Fibroblast of skin of right biceps (primary cell): ENCODE results near the gene SLC24A3.

Experiments used
- DNase-seq: peaks from one replicate; pipeline ENCODE4 v3.0.0-alpha.2; 2013

The SLC24A3 gene

GRCh38 chr20:19520261-19520660, 307.8 kb downstream of the SLC24A3 start:
- no peak for DNase-seq

GRCh38 chr20:19522071-19522801, 309.8 kb downstream of the SLC24A3 start:
- no peak for DNase-seq

GRCh38 chr20:19522836-19523590, 310.6 kb downstream of the SLC24A3 start:
- DNase-seq = no peak

- no peak for DNase-seq
Observed at GRCh38 chr20:19524691-19525090, 312.2 kb downstream of the SLC24A3 start.

- DNase-seq = no peak
Observed at GRCh38 chr20:19527509-19527908, 315.1 kb downstream of the SLC24A3 start.

GRCh38 chr20:19528286-19529030, 316.0 kb downstream of the SLC24A3 start:
- DNase-seq = no peak

GRCh38 chr20:19530006-19530405, 317.6 kb downstream of the SLC24A3 start:
- no peak for DNase-seq

- no peak for DNase-seq
Observed at GRCh38 chr20:19531446-19531845, 319.0 kb downstream of the SLC24A3 start.

GRCh38 chr20:19538556-19538955, 326.1 kb downstream of the SLC24A3 start:
- no peak for DNase-seq

- no peak for DNase-seq
Observed at GRCh38 chr20:19539191-19539590, 326.7 kb downstream of the SLC24A3 start.

- DNase-seq = no peak
Observed at GRCh38 chr20:19540392-19540791, 327.9 kb downstream of the SLC24A3 start.

GRCh38 chr20:19543101-19543500, 330.7 kb downstream of the SLC24A3 start:
- DNase-seq = no peak

- no peak for DNase-seq
Observed at GRCh38 chr20:19544684-19545083, 332.2 kb downstream of the SLC24A3 start.

- DNase-seq = no peak
Observed at GRCh38 chr20:19546648-19547047, 334.2 kb downstream of the SLC24A3 start.

GRCh38 chr20:19547547-19547946, 335.1 kb downstream of the SLC24A3 start:
- DNase-seq = no peak

- no peak for DNase-seq
Observed at GRCh38 chr20:19549896-19550295, 337.5 kb downstream of the SLC24A3 start.

GRCh38 chr20:19552221-19553180, 340.1 kb downstream of the SLC24A3 start:
- DNase-seq = peak; percentile 5

GRCh38 chr20:19554666-19555065, 342.2 kb downstream of the SLC24A3 start:
- no peak for DNase-seq

- DNase-seq = no peak
Observed at GRCh38 chr20:19555726-19556125, 343.3 kb downstream of the SLC24A3 start.

- no peak for DNase-seq
Observed at GRCh38 chr20:19557291-19557690, 344.8 kb downstream of the SLC24A3 start.

- DNase-seq = no peak
Observed at GRCh38 chr20:19560881-19561480, 348.5 kb downstream of the SLC24A3 start.

GRCh38 chr20:19562426-19562825, 350.0 kb downstream of the SLC24A3 start:
- no peak for DNase-seq
